G401.6 (cell line): ENCODE data around the gene MANSC4.

Experiments used
- FAIRE-seq: peaks from 2 replicates; lab custom pipeline; 2012; peaks lifted over from hg19 to GRCh38; lab: Jason Lieb, UNC

Gene MANSC4

DNA sequence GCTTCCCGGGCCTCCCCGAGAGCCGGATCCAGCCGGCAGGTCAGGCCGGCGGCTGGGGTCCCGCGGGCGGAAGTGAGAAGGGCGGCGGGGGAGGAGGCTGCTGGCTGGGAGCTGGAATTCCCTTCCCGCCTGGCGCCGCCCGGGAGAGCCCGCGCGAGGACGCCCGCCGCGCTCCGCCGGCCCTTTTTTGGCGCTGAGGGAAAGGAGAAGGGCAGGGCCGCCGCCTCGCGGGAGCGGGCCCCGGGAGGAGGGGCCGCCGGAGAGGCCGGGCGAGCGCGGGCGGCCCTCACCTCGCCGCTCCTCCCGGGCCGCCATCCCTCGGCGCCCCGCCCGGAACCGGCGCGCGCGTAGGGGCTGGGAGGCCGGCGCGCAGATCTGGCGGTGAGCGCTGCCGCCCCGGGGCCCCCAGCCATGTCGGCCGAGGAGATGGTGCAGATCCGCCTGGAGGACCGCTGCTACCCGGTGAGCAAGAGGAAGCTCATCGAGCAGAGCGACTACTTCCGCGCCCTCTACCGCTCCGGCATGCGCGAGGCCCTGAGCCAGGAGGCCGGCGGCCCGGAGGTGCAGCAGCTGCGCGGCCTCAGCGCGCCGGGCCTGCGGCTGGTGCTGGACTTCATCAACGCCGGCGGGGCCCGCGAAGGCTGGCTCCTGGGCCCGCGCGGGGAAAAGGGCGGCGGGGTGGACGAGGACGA lies at the start of gene MANSC4, which contains the start of gene KLHL42:
TSS of gene MANSC4 (minus strand) at position 317 of the 692 bp plus-strand sequence. CDS start 8,960 bp downstream, outside the sequence.
TSS of gene KLHL42 (plus strand) at position 314 of the 692 bp plus-strand sequence. CDS start at position 412, 98 bp downstream.
- FAIRE-seq, result no peak

DNA sequence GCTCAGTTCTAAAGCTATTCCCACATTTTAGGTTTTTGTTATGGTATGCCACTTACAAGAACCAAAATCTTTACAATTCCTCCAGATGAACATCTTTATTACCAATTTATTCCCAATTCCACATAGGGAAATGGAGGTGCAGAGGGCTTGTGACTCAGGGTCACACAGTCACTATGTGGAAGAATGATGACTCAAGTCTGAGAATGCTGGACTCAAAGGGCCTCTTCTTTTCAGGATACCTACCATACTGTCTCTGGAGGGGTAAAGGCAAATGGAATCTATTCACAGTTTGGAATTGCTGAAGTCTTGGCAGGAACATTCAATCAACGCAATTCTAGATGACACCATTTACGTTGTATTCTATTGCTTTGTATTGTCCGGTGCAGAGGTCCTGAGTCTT lies 48.2 kb upstream of the MANSC4 start:
- FAIRE-seq, result no peak

DNA sequence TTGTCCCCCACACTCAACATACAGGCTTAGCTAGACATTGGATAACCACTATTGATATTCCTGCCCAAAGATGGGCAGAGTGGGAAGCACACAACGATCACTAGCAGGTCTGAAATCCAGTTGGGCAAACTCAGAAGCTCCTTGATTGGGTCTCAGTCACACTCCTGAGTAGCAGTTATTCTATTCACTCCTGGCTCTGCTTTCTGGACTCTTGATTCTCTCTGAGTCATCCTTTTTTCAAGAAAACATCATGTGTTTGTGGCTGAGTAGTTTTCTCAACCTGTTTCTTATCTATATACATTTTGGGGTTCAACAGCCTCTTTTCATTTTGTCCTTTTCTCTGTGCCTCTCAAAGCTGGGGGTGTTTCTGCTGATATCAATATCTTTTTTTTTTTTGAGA lies 46.0 kb upstream of the MANSC4 start:
- FAIRE-seq, result no peak

DNA sequence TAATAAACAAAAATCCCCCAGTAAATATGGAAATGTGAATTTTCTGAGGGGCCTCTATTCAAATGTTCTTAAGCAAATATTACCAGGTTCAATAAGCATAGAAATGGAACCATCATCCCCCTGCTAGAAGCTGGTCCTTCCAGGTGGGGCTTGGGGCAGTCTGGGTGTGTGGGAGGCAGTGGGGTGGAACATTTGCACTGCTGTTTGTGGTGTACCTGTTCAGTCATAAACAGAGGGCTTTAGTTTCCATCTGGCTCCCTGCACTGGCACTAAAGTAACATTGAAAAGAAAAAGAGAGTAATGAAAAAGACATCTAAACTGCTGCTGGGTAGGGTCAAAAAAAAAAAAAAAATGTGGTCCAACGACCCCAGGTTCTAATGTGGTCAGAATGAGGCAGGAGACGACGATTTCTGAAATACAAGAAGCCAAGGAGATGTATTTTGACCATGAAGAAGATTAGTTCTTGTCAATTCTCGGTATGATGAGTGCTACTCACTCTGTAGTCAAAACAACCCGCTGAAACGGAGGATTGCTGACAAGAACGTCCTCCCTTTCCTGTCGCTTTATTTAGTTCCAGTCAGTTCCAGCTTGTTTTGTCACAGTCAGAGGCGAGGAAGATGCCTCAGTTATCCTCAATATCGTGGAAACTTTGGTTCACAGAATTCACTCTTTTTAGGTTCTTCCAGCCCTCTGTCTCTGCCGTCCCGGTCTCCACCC lies 44.2 kb upstream of the MANSC4 start:
- no peak for FAIRE-seq

DNA sequence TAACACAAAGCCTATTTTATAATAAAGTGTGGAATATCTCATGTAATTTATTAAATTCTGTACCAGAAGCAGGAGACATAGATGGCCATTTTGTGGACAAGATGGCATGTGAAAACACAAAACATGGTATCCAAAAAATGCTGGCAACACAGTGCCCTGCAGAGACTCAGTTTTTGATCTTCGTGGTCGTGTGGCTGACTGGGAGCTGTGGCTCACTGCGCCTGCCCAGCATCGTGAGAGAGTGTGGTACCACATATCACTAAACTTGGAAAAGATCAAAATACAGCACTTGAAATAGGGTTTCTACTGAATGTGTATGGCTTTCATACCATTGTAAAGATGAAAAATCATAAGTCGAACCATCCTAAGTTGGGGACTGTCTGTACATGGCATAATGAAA lies 43.0 kb upstream of the MANSC4 start:
- no peak for FAIRE-seq

DNA sequence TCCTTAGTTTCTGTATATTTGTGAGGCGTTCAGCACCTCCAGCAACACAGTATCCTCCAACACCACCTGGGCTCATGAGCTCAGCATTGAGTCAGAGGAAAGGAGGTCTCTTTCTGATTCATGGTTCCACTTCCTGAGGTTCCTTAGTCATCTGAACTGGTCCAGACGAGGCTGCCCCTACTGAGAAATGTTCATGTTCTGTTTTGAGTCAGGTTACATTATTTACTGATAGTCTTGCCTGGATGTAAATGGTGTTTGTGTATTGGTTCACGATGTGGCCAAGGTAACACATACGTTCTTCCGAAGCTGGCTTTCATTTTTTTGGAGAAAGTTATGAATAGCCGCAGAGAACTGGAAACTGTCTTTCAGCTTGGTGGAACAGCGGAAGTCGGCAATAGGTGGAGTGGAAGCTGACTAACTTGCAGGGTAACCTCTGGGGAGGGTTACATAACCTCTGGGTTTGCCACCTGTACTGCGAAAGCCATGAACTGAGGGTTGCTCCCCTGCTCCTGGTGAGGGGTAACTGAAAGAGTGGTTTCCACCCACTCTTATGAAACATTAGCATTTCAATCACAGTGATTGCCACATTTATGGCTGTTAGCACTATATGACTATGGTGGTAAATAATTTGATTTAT lies 42.2 kb upstream of the MANSC4 start:
- FAIRE-seq, result no peak

DNA sequence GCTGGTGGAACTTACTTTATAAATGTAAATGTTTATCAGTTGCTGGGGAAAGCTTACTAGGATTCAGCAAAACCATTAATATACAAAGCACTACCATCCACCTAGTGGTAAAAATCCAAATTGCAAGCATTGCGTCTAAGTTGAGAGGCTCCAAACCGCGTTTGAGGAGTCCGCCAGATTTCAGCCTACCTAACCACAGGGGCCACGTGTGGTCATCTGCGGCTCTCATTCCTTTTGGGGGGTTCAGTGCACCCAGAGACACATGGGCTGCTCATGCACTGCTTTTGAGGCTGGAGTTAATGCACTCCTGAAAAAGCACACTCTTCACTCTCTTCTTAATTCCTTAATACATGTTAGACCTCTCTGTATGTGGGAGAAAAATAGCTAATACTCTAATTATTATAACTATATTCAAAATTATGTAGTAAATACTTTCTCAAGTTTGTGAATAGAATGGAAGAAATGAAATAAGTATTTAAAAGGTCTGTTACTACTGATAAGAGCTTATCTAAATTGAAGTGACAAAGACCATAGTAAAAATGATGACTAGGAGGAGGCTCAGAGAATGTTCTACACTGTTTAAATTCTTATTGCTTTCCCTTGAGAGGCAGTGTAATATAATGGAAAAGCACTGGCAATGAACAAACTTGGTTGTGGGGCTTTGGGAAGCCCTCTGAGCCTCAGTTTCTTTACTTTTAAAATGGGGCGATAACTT lies 41.4 kb upstream of the MANSC4 start:
- peak; percentile 65 for FAIRE-seq

DNA sequence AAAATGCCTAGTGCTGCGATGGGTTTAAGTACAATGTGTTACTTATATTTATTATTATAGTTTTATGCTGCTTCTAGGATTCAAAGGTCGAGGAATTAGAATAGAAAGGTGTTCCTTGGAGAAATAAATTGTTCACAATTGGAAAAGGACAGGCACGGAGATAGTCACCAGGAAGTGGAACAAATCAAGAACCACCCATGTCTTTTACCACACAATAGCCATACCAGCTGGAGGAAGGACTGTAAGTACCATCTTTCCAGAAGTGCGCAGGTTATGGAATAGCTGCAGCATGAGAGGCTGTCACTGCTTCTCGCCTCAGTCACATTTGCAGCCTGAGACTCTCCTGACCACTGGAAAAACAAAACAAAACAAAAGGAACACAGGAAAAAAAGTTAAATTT lies 40.5 kb upstream of the MANSC4 start:
- FAIRE-seq, result no peak

DNA sequence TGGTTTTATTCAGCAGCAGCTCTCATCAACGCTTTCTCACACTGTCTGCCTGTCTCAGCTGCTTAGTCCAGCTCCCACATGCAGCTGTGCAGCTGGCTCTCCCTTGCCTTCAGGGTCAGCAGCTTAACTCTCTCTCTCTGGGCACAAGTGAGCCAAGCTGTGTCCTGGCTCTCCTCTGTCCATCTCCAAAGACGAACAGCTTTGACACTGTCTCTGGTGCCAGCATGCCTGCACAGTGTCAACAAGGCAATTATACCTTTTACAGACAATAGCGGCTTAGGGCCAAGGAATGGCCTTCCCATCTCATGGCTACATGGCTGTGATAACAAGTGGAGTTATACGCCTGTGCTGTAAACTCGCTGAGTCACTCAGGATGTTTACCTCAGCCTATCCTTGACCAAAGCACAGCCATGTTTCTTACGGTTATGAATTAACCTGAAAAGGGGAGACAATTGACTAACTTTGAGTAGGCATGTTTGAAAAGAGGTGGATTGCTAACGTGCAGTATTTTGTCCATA lies 38.4 kb upstream of the MANSC4 start:
- no peak for FAIRE-seq

DNA sequence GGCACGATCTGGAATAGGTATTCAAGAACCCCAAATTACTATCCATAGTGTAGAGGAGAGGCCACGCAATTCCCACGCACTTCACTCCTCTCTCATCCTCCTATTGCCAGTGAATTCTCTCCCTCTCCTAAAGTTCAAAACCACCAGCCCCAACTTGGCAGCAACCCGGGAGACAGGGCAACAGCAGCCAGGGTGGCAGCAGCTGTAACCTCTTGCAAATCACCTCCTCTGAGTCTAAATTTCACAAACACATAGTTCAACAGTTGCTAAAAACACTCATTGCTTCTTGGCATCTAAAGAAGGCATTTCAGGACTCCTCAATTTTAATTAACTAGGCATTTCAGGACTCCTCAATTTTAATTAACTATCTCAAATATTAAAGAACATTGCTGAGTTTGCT lies 37.7 kb upstream of the MANSC4 start:
- no peak for FAIRE-seq

DNA sequence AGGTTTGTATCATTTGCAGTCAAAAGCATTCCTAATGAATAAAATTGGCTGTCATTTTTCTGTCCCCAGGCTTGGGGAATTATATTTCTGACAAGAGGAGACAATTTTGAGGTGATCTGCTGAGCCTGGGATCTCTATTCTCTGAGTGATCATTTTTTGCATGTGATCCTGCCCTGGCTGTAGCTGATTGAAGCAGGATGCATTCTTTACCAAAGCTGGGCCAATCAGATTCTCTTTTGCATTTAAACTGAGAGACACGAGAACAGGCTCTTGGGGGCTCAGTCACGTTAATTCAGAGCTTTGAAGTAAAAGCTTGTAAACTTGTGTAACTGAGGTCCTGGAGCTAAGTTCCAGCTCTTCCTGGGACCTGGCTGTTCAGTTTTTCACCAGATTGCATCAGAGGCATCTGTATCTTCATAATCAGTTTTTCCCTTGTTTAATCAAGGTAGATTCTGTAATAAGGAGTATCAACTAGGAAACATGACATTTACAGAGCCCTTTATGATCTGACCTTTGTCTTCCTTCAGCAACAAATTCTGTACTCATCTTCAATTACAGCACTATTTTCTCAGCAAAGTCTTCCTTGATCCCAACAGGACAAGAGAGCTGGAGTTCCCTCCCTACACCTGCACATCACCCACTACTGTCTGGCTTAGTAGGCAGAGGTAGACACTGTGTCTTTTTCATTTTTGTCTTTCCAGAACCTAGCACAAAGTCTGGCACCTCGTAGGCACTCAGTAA lies 35.0 kb upstream of the MANSC4 start:
- FAIRE-seq, result no peak

DNA sequence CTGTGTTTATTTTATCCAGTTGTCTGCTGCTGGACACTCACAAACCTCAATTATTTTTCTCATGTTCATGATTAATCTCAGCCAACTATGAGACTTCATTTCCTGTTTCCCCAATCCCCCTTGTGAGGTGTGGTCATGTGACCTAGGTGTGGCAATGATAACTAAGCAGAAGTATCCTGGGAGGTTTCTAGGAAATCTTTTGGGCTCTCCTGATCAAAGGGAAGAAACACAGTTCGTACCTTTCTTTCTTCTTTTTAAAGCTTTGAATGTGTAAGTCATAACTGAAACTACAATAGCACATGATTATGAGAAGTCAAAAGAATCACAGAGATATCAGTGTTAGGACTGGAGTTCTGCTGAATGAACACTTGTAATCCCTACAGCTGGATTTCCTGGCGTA lies 34.4 kb upstream of the MANSC4 start:
- no peak for FAIRE-seq

DNA sequence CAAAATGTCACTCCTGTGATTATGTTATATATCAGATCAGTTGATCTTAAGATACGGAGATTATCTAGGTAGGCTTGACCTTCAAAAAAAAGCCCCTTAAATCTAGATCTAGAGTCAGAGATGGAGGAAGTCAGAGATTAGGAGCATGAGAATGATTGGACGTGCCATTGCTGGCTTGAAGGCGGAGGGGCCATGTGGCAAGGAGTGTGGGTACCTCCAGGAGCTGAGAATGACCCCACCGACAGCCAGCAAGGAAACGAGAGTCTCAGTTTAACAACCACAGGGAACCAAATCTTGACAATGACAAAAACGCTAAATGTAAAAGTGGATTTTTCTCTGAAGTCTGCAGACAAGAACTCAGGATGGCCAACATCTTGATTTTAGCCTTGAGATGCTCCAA lies 32.5 kb upstream of the MANSC4 start:
- no peak for FAIRE-seq

DNA sequence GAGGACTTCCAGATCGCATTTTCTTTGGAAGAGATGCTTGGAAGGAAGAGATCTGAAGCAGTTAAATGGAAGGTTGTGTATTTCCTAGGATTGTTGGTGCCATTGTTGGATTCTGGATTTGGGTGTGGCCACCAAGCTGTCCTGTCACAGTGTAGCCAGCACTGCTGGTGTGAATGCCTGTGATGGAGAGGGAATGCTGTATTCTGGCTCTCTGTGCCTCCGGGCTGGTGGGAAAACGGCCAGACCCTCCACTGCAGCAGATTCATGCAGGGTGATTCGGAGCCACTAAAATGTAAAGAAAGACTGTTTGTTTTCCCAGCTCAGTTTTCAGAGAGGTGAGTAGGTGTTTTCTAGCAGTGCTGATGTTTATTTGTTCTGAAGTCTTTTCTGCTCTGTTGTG lies 30.7 kb upstream of the MANSC4 start:
- no peak for FAIRE-seq

DNA sequence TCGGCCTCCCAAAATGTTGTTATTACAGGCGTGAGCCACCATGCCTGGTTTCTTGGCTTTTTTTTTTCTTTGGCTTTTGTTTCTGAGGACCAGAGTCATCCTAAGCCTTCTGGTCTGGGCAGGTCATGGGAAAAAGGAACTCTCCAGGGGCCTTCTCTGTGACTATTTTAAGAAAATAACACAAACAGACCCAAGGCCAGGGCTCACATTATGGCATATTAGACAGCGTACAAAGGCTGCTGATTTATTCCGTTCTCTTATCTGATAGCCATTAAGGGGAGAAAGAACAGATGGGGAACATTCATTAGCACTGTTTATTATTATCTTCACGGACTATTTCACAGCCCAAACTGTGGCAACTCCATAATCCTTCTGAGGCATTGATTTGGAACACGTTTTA lies 28.8 kb upstream of the MANSC4 start:
- FAIRE-seq, result no peak

DNA sequence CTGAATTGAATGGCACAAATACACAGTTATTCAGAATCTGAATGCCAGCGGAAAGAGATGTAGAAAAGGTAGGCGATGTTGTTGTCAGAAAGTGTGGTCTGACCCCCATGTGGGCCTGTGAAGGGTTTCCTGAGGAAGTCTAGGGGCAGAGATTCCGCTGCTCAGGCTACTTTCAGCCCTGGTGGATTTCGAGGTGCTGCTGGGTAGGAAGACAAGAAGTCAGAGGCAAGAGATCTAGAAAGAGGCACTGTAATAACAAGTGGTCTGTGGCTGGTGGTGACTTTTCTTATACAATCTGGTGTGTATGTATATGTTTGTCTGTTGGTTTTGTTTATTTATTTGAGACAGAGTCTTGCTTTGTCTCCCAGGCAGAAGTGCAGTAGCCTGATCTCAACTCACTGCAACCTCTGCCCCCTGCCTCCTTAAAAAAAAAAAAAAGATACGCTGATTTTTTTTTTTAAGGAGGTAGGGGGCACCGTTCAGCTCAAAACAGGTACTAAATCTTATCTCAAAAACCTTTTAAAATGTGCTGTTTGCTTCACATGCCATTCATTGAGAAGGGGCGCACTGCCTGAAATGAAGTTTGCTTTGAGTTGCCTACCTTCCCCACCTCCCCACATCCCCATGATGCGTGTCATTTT lies 27.1 kb upstream of the MANSC4 start:
- FAIRE-seq, result no peak

DNA sequence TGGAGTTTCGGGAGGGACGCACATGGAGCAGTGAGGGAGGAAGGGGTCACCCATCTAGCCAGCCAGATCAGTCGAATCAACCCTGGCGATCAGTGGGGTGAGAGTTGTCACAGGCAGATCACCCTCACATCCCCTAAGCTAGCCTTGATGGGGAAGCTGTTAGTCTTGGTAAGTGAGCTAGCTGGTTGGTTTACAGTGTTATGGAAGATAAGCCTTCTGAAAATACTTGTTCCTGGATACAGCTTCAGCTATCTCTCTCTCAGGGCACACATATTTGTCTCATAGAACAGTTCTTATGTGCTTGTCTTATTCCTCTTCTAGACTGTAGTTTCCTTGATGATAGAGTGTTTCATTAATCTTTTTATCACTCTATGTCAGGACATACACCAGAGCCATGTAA lies 26.2 kb upstream of the MANSC4 start:
- FAIRE-seq, result no peak

DNA sequence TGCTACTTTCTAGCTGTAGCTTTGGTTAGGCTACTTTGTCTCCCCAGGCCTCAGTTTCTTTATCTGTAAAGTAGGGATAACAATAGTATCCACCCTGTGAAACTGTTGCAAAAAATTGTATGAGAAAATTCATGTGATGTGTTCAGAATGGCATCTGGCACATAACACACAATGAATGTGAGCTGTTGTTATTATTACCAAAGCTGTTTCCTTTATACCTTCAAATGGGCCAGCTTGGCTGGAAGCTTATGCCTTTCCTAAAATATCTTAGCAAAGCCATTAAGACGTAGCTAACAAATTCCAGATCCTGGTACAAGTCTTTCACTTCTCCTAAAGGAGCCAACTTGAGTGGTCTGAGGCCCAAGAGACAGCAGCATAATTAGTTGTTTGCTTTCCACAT lies 25.2 kb upstream of the MANSC4 start:
- no peak for FAIRE-seq

DNA sequence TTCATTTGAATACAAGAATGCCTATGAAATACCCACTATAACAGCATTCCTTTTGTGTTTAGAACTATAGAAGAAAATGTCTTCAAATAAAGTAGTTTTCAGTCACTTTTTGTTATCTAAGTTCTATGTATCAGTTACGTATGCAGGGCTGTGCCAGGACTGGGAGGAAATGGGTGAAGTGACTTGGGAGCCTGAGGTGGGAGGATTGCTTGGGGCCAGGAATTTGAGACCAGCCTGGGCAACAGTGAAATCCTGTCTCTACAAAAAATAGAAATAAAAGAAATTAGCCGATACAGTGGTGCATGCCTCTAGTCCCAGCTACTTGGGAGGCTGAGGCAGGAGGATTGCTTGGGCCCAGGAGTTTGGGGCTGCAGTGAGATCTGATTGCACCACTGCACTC lies 22.9 kb upstream of the MANSC4 start:
- no peak for FAIRE-seq

DNA sequence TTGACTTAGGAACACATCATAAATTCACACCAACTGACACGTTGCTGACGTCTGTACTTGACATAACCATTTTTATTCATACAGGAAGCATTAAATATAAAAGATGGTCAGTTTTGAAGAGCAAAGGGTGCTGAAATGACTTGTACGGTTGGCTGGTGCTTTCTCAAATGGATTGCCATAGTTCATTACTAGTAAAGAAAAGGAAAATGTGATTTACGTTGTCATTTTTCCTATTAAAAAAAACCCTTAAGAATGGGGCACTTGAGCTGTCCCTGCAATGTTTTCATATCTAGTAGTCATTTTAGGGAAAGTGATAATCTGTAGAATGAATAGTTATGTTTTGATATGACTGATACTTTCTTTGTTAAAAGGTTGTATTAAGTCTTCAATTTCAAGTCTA lies 22.5 kb upstream of the MANSC4 start:
- no peak for FAIRE-seq

DNA sequence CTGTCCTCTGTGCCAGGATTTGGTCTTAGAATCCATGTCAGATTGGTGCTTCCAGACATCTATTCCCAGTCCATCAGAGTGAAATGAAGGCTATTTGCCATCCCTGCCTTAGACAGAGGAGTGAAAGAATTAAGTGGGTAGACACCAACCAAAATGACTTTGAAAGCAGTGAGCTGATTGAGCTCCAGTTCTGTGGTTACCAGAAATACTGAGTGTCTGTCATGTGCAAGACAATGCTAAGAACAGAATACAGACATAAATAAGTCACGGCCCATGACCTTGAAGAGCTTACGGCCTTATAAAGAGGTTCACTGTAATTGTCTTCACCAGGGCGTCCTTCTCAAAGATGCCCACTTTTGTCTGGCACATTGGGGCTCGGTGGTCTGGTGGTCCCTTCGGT lies 21.6 kb upstream of the MANSC4 start:
- FAIRE-seq, result no peak
